ENCODE results near the gene APBA2.

APBA2 gene

DNA sequence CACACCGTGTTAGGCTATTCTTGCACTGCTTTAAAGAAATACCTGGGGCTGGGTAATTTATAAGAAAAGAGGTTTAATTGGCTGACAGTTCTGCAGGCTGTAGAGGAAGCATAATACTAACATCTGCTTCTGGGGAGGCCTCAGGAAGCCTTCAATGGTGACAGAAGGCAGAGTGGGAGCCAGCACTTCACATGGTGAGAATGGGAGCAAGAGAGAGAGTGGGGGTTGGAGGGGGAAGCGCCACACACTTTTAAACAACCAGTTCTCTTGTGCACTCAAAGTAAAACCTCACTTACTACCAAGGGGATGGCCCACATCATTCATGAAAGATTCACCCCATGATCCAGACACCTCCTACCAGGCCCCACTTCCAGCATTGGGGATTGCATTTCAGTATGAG, 181.1 kb downstream of the APBA2 start:
- DNase-seq, result no peak

DNA sequence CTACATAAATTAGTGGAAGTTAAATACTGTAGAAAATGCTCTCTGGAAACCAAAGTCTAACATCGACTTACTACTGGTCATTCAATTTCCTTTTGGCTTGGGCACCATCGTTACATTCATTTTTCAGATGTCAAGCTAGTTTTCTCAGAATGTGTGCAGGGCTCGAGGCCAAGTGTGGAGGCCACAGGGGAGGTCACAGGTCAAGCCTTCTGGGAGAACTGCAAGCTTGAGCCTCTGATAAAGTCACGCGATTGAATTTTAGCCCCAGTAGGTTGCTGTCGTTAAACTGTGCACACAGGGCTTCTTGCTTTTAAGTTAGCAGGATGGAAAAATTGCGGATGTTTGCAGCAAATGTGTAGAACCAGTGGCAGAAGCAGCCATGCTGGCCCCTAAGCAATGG, 182.2 kb downstream of the APBA2 start:
- DNase-seq, result no peak

DNA sequence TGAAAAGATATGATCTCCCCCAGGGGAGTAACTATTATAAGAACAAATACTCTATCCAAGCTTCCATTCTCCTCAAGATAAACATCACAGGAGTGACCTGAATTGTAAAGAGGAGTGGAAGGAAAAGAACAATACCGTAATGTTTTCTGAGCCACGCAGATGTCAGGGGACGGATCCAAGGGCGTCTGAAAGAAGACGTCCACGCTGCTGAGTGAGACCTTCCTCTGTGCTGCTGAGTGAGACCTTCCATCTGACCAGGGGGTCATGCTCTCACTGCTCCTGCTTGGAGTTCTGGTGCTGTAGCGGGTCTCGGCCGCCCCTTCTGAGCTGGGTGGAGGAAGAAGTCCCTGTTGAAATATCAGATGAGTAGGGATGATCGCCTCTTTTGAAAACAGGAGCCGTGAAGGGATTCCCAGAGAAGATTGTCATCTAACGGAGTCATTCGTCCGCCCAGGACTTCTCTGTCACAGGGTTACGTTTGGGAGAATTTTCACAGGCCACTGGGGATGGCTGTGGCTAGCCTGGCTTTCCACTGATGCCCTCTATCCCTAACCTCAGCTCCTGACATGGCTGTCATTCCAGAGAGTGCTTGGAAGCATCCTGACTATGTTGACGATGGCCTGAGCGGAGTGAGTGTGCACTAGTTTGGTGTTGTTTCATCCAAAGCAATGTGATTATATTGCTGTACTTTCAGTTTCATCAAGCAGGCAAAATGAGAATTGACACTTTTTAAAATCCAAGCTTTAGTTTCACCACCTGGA, 184.9 kb downstream of the APBA2 start:
- DNase-seq, result no peak

DNA sequence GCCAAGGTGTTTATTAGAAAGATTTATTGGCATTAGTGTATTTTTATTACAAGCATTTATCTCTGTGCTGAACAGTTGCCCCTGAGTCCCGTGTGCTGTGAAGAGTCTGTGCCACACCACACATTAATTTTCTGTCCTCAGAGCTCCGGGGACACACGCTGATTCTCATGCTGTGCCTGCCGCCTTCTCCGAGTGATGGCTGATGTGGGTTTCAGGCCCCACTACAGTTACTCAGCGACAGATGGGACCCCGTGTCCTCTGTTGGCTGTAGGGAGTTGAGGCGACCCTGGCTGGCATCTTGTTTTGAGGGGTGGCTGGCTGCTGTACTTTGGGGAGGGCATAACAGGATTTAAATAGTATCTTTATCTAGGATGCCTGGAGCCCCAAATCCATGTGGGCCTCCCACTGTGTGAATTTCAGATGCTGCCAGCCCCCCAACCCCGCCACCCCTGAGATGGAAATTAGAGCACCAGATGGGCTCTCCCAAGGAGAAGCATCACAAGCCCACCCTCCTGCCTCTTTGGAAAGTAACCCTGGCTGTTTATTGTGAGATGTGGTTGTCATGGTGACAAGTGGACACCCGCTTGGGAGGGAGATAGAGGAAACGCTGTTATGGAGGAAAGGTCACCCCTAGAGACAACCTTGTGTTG, 185.6 kb downstream of the APBA2 start:
- DNase-seq, result no peak

DNA sequence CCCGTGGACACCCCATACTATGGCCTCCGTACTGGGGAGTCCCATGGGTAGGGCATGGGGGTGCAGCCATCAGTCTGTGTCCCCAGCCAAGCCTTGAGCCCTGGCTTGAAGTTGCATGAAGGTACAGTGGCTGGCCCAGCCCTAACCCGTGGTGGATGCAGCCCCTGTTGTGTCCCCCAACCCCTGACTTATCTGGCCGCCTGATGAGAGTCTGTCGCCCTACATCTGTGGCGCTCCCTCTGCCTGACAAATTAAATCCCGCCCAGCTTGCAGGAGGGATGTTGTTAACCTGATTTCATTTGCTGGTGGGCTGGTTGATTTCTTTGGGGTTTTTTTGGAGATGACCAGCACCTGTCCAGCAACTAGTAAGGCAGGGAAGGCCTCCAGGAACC, 186.1 kb downstream of the APBA2 start:
- no peak for DNase-seq

DNA sequence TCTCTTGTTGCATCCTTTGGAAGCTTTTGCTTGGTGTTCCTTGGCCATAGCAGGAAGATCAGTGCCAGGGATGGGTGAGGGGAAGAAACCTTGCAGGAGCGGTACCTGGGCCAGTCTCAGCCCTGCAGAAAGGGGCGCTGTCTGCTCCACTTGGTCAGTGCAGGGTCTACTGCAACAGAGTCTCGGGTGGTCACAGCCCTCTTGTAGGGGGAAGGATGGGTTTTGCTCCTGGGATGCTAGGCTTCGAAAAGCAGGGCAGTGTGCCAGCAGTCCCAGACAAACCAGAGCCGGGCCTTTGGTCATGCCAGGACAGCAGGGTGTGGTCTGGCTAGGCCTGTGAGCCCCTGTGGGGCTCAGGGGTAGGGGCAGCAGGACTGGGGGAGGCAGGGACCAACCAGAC, 186.7 kb downstream of the APBA2 start:
- no peak for DNase-seq

DNA sequence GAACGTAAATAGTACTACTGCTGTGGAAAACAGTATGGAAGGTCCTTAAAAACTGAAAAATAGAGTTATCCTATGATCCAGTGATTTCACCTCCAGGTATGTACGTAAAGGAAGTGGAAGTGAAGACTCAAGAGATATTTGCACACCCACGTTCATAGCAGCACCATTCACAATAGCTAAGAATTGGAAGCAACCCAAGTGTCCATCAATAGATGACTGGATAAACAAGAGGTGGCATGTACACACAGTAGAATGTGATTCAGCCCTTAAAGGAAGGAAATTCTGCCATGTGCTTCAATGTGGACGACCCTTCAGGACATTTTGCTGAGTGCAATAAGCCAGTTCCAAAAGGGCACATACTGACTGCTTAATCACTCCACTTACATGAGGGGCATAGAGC, 188.3 kb downstream of the APBA2 start:
- no peak for DNase-seq

DNA sequence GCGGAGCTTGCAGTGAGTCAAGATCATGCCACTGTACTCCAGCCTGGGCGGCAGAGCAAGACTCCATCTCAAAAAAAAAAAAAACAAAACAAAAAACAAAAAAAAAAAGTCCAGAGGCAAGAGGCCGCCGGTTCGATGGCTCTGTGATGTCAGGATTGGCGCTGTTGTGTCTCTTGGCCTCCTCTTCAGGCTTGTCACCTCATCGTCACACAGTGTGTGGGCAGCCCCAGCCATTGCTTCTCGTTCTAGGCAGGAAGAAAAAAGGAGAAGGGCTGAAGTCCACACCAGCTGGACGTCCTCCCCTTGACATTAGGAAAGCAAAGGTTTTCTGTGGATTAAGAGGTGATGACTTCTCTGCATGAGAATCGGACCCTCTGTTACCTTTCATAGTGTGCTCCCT, 192.8 kb downstream of the APBA2 start:
- no peak for DNase-seq

DNA sequence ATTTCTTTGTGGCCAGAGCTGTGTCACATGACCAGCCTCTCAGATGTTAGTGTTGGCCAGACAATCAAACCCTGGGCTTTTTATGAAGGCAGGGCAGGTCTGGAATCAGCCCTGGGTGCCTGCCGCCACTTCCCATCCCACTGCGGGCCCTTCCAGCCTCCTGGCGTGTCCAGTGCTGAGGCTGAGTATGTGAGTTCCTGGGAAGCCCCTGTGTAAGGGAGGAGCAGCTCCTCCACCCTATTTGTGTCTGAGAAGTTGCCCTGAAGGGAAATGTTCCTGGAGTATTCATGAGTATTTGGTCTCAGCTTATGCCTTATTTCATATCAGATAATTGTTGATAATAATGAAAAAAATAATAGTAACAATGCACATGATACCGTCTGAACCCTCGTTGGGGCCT, 193.7 kb downstream of the APBA2 start:
- no peak for DNase-seq

DNA sequence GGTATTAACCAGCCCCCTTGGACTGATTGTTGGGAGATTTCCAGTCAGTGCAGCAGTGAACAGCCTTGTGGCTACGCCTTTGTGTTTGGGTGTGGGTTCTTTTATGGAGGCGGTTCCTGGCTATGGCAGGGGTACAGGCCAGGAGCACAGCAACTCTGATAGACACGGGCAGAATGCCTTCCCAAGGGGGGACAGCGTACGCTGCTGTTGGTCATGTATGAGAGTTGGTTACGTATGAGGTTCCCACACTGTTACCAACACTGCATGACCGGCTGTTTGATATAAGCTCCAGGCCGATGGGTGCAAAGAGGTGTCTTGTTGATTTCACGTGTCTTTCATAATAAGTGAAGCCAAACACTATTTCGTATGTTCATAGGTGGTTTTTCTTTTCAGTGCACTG, 196.0 kb downstream of the APBA2 start:
- DNase-seq, result no peak

DNA sequence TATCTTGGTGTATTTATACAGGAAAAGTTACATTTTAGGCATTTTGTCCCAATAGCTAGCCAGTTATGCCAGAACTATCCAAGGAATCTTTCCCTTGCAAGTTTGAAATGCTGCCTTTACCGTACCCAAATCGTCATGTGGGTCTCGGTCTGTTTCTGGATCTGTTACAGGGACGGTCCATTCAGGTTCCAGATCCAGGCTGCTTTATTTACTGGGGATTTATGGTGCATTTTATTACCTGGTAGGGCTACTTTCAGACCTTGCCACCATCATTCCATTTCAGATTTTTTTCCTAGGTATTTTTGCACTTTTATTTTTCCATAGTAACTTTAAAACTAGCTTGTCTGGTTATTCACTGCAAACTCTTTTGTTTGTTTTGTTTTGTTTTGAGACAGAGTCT, 197.4 kb downstream of the APBA2 start:
- no peak for DNase-seq

DNA sequence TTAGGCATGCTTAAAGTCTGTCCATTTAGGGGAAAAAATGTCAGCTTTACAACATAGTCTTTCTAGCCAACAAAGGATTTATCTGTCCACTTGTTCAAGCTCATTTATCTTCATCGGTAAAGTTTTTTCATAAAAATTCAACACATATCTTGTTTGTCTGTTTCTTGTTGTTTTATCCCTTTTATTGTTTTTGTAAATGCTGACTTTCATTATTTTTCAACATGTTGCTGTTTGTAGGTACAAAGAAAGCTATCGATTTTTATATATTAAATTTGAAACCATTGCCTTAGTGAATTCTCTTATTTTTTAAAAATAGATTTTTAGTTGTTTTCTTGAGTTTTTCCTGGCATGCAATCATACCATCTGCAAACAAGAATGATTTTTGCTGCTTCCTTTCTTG, 198.1 kb downstream of the APBA2 start:
- DNase-seq, result no peak

DNA sequence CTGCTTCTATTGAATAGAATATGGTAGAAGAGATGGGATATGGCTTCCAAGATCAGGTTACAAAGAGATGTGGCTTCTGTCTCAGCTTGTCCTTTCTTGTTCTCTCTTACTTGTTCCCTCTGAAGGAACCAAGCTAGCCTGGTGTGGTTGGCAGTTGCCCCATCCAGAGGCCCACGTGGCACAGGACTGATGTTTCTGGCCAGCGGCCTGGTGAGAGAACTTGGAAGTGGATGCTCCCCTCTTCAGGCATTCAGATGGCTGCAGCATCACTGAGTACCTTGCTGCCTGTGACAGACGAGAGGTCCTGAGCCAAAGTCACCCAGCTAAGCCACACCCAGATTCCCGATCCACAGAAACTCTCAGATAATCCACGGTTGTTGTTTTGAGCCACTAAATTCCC, 200.2 kb downstream of the APBA2 start:
- no peak for DNase-seq

DNA sequence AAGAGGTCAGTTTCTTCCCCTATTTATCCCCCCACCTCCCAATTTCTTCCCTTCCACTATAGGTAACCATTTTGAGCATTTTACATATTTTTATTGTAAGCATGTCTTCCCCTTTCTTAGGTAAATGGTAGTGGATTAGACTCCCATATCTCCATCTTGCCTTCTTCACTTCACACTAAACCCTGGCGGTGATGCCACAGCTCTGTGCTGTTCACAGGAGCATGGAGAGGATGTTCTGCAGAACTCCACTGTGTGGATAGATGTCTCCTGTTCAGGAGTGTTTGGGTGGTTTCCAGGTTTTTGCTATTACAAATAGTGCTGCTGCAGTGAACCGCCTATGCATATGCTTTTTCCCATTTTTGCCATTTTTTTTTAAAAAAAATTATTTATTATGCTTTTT, 201.1 kb downstream of the APBA2 start:
- DNase-seq, result no peak

DNA sequence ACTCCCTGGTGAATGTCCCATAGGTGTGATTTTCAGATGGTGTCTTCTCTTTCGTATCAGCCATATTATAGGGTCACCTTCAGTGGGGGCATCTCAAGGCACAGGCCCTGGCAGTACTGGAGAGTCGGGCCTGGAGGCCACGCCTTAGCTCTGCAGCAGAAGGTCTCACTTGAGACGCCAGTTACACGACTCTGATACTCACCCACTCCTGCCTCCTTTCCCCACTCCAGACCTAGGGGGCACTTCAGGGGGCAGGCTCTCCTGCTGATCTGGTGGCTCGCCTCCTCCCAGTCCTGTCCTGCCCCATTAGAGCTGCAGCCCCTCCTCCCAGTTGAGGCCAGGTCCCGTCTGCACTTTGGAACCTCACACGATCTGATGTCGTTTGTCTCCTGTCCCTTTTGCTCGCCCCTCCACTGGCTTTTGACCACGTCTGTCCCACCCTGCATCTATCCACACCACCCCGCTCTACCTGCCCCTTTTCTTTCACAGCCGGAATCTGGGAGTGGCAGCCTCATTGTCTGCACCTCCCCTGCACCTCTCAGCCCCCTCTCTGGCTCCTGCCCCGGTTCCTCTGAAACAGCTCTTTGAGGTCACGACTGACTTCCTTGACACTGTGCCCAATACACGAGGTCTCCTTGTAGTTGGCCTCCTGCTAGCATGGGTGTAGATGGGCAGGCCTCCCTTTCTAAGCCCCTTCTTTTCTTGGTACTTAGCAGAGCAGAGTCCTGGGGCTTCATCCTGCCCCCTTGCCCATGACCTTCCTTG, 201.9 kb downstream of the APBA2 start:
- no peak for DNase-seq

DNA sequence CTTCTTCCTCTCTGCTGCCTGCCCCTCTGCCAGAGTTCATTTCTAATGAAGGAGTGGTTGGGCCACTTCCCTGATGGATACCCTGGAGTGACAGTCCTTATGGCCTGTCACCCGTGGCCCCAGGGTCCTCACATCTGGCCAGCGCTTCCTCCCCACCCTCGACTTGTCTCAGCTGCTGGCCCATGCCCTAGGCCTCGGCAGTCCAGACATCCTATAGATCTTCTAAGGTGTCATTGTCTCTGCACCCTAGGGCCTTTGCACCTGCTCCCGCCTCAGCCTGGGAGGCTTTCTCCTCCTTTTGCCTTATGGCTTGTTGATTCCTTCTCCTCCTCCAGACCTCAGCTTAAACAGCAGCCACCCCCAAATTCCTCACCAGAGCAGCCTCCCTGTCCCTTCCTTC, 202.9 kb downstream of the APBA2 start:
- no peak for DNase-seq

DNA sequence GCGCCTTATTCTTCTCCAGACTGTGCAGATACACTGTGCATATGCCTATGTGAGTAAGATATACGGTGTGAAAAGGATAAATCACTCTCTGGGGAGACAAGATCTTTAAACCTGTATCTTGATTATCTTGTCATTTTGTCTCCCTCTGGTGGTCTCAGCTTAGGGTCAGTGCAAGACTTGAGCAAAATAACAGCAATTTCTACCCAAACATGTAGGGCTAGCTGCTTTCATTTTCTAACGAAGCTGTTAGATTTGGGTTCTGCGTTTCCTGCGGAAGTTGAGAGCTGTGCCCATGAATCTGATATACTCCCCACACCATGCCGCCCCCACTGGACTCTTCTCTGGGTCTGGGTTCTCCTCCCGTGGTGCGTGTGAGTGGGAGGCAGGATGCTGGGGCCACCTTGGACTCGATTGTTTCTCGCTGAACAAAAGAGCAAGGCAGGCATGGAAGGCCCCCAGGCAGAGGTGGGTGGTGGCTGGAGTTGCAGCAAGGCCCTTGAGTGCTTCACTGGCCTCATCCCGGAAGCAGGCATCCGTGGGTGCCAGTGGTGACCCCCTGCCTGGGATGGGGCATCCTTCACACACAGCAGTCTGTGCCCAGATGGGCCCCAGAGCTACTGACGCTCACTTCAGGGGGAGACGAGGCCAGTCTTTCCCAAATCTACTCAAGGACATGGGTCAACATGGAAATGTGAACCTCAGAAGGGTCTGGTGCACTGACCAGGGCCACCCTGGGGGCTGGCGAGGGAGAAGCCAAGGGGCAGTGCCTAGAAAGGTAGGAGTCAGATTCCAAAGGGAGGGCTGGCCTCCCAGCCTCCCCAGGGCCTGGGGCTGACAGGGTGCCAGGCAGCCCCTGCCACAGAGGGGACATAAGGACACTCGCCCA, 204.2 kb downstream of the APBA2 start:
- peak; percentile 19 to 47 for DNase-seq

DNA sequence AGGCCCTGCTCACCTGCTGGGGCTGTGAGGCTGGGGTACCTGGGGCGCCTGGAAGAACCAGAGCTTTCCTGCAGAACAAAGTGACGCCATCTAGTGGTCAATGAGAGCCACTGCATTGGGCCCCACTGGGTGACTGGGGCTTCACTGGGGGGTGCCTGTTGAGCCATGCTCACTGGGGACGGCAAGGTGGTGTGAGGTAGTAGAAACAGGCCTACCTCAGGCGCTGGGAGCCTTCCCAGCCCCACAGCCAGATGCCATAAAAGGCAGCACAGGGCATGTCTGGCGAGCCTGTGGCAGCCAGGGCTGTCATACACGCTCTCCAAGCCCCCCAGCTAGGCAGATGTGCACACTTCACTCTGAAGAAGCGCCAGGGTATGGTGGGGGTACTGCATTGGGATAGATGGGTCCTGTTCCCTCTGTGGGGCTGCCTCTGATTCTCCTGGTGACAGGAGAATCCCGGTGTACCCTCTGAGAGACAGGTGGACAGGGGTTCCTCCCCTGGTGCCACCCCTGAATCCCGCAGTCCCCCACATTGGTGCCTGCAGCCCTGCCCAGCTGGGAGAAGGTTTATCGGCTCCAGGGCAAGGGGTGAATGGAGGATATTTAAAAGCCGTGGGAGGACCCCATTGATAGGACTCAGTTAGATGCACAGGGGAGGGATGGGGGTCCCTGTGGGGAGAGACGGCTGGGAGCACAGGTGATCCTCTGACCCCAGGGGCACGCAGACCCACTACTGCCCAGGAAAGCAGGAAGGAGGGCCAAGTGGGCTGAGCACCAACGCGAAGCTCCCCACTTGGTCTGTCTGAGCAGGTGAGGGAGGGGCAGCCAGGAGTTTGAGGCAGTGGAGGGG, 205.1 kb downstream of the APBA2 start:
- peak; percentile 35 to 59 for DNase-seq

DNA sequence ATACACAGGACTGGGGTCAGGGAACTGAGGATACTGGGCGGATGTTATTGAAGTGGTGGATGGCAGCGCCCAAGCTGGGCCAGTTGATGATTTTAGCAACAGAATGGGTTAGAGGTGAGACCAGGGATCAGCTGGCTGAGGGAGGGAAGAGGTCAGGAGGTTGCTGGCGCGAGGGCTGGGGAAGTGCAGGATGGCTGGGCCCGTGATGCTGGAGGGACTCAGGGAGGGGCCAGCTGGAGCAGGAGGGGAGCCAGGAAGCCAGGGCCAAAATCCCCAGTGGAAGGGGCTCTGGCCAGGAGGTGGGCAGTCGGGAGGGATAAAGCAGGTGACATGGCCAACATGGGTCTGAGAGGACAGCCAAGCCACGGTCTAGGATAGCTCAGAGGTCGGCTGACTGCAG, 205.9 kb downstream of the APBA2 start:
- no peak for DNase-seq

DNA sequence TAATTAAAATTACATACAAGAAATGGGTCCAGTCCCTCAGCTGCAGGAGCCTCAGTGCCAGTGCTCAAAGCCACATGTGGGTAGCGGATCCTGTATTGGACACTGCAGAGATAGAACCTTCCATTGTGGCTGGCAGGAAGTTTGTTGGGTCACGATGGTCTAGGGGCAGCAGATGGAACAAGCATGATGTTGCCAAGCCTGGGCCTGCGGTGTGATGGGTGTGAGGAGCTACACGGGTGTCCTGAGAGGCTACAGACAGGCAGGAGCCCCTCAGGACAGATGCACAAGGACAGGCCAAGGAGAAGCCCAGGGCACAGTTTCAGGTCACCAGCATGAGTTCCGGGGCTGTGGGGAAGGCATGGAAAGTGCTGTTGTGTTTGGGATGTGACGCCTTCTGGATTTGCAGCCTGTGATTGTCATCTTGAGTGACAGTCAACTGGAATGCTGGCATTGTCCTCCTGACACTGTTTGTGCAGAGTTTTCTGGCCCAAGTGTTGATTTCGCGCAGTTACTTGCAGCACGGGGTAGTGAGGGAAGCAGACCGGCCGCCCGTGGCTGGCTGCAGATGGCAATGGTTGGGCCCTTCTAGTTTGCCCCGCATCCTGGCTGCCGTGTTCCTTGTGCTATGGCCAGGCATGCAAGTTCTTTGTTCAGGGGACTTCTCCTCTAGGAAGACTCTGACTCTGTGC, 206.7 kb downstream of the APBA2 start:
- DNase-seq, result no peak

DNA sequence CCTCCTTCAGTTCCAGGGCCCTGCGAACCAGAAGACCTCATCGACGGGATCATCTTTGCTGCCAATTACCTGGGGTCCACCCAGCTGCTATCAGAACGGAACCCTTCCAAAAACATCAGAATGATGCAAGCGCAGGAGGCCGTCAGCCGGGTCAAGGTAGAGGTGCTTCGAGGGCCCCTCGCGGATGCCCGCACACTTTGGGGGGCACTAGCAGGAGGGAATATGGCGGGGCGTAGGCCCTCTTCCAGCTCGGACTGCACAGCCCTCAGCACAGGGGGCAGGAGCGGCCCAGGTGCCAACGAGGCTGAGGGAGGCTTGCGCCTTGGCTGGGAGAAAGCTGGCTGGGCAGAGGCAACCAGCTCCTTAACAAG, 207.3 kb downstream of the APBA2 start:
- DNase-seq, result no peak
